PC-9 (cell line): Measurements from ENCODE around the gene CFAP47. TPM values are rescaled to one million over a fixed set of nuclear protein-coding genes. Genes with fewer than 3 reads are reported as not detected.
"Not testable (repeated sequence)": the region's sequence is repeated elsewhere in the genome, so short reads cannot be mapped to it uniquely, and the experiment has no call there.

ENCODE experiments used
- BruUV-seq: library from RNA; stranded (reverse); fragments of 400-500 nt; replicated peaks from 2 replicates; lab custom pipeline; 2021; lab: Mats Ljungman, UMichigan
- CTCF ChIA-PET: fragments of 300-600 bp; sonication (Branson Sonifier 250); formaldehyde crosslinking; loops from one replicate; lab custom pipeline; 2022; ENCODE audit warnings: antibody characterized with exemption; lab: Charles Lee
- POLR2A ChIA-PET: fragments of 300-600 bp; sonication (Branson Sonifier 250); formaldehyde crosslinking; loops from one replicate; lab custom pipeline; 2022; ENCODE audit warnings: antibody characterized with exemption; ENCODE audit not compliant: unreplicated experiment; lab: Charles Lee
- DNase-seq, 2 experiments: peaks; one replicate each; pipeline versions ENCODE4 v3.0.0 to v3.0.0-alpha.2; 2015 to 2022; ENCODE audit warnings: mixed read lengths in 1 of 2
- H2AFZ ChIP-seq: fragments of 200-600 bp; sonication (generic); 2 replicates; pipeline ENCODE4 v1.8.1; 2017; ENCODE audit warnings: antibody characterized with exemption
- H3F3A ChIP-seq: fragments of 200-600 bp; sonication (generic); 2 replicates; pipeline ENCODE4 v1.8.1; 2017; ENCODE audit warnings: antibody characterized with exemption, mild to moderate bottlenecking, low read depth; ENCODE audit not compliant: insufficient read depth
- H3K27ac ChIP-seq: fragments of 200-600 bp; sonication (generic); 2 replicates; pipeline ENCODE4 v1.6.1; 2016; ENCODE audit warnings: mixed run types
- H3K27me3 ChIP-seq: fragments of 200-600 bp; sonication (generic); 2 replicates; pipeline ENCODE4 v1.6.1; 2016; ENCODE audit warnings: low read depth, mixed run types; ENCODE audit not compliant: insufficient read depth
- H3K36me3 ChIP-seq: fragments of 200-600 bp; sonication (generic); 2 replicates; pipeline ENCODE4 v1.6.1; 2016; ENCODE audit warnings: low read depth, mixed run types
- H3K4me1 ChIP-seq: fragments of 200-600 bp; sonication (generic); replicated peaks from 2 replicates; pipeline ENCODE4 v1.6.1; 2016; ENCODE audit warnings: mixed run types; ENCODE audit not compliant: insufficient read depth
- H3K4me2 ChIP-seq: fragments of 200-600 bp; sonication (generic); 2 replicates; pipeline ENCODE4 v1.6.1; 2017; ENCODE audit warnings: mixed run types
- H3K4me3 ChIP-seq: fragments of 200-600 bp; sonication (generic); 2 replicates; pipeline ENCODE4 v1.6.1; 2016; ENCODE audit warnings: mixed run types
- H3K79me2 ChIP-seq: fragments of 200-600 bp; sonication (generic); 2 replicates; pipeline ENCODE4 v1.6.1; 2017; ENCODE audit warnings: low read depth, mixed run types
- H3K9me2 ChIP-seq: fragments of 200-600 bp; sonication (generic); 2 replicates; pipeline ENCODE4 v1.8.1; 2017; ENCODE audit warnings: mild to moderate bottlenecking; ENCODE audit not compliant: insufficient read depth
- H3K9me3 ChIP-seq: fragments of 200-600 bp; sonication (generic); 2 replicates; pipeline ENCODE4 v1.8.1; 2016; ENCODE audit warnings: low read depth; ENCODE audit not compliant: insufficient read depth
- H4K20me1 ChIP-seq: fragments of 200-600 bp; sonication (generic); 2 replicates; pipeline ENCODE4 v1.8.1; 2017; ENCODE audit not compliant: insufficient read depth
- CTCF ChIP-seq: fragments of 200-600 bp; sonication (generic); conservative IDR thresholded peaks from 2 replicates; pipeline ENCODE4 v1.6.1; 2017; ENCODE audit warnings: mixed run types, antibody characterized with exemption, mild to moderate bottlenecking, moderate library complexity
- EZH2 ChIP-seq: fragments of 200-600 bp; sonication (generic); IDR thresholded peaks from 2 replicates; pipeline ENCODE4 v1.8.0; 2017; ENCODE audit warnings: antibody characterized with exemption, low read depth
- intact Hi-C: fragments of 100-400 bp; cut with micrococcal nuclease; formaldehyde crosslinking; loops from one replicate; pipeline ENCODE4 v1.10.0; 2022; ENCODE audit not compliant: unreplicated experiment
- total RNA-seq: library from RNA; stranded (reverse); gene quantifications from 2 replicates; pipeline ENCODE4 v1.2.3, GENCODE V29; 2021

Gene CFAP47
- total RNA-seq, 1 experiment from 2014 or later, result not detected

DNA sequence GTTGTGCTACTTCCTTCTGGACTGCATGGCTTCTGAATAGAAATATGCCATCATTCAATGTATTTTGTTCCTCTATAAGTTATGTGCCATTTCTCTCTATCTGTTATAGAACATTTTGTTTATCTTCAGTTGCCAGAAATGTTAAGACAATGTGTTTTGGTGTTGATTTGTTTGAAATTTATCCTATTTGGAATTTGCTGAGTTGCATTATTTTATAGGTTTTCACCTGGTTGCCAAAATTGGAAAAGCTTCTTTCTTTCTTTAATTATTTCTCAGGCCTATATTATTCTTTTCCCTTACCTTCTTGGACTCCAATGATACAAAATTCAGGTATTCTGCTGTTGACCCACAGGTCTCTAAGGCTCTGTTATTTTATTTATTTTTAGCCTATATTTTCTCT is 33.4 kb upstream of the CFAP47 start:
- TF ChIP-seq CTCF (no peak), EZH2 (no peak)
- DNase-seq, result no peak
- H3K36me3 ChIP-seq, result no peaks in the 10 kb centered on the region
- no peak overlapping the region for H2AFZ ChIP-seq
- H3F3A ChIP-seq, result no peaks in the 10 kb centered on the region
- no peaks in the 10 kb centered on the region for H3K79me2 ChIP-seq
- no peaks in the 10 kb centered on the region for H3K27me3 ChIP-seq
- BruUV-seq, result no TSS peak
- H3K4me1 ChIP-seq, result no peaks in the 10 kb centered on the region
- no peaks in the 10 kb centered on the region for H3K9me2 ChIP-seq
- no peak overlapping the region for H3K27ac ChIP-seq
- ChIA-PET CTCF (no interaction called here), POLR2A (no interaction called here)
- no peak overlapping the region for H3K4me3 ChIP-seq
- H3K4me2 ChIP-seq, result no peak overlapping the region
- H4K20me1 ChIP-seq, result no peaks in the 10 kb centered on the region
- intact Hi-C loops, result no loop called here
- no peaks in the 10 kb centered on the region for H3K9me3 ChIP-seq

DNA sequence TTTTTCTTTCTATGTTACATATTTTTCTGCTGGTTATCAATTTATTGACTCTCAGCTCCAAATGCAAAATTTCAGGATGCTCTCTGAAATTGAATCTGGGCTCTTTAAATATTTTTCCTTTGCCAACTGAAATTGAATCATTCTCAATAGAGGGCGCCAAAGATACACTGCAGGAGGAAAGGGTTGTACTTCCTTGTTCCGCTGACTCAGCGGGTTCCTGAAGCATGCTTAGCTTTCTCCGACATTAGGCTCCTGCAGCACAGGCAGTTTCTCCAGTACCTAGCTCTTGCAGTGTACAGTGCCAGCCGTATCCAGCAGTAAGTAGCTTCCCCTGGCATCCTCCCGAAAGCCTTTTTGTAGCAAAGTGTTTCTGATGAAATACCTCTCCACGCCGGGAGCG is 28.8 kb upstream of the CFAP47 start:
- CTCF ChIA-PET, result no interaction called here
- Histone ChIP-seq H3K27me3 (no peaks in the 10 kb centered on the region), H3K27ac (no peak overlapping the region), H3K9me2 (no peaks in the 10 kb centered on the region), H3F3A (no peaks in the 10 kb centered on the region), H3K9me3 (no peaks in the 10 kb centered on the region), H4K20me1 (no peaks in the 10 kb centered on the region), H3K4me3 (no peak overlapping the region), H3K36me3 (no peaks in the 10 kb centered on the region), H3K4me2 (0 out of 2 replicates have a peak overlapping the region, but pooled peaks have one; percentile 16), H3K4me1 (no peaks in the 10 kb centered on the region), H2AFZ (no peak overlapping the region), H3K79me2 (no peaks in the 10 kb centered on the region)
- no TSS peak for BruUV-seq
- intact Hi-C loops, result loop anchor here (1.0 kb wide), 1 partner anchor 977 kb away; no protein-coding TSS in a partner anchor
- TF ChIP-seq CTCF, result peak; percentile 72
- TF ChIP-seq EZH2, result no peak
- POLR2A ChIA-PET, result no interaction called here
- peak; percentile 14 to 43 for DNase-seq

GRCh38 chrX:35986816-35987215 is 67.3 kb downstream of the CFAP47 start:
- H4K20me1 ChIP-seq, H3K27ac ChIP-seq, H3K79me2 ChIP-seq, intact Hi-C loops, H3K4me2 ChIP-seq, H3K36me3 ChIP-seq, H3K4me3 ChIP-seq, H3K9me3 ChIP-seq, DNase-seq, H3F3A ChIP-seq, H3K9me2 ChIP-seq, H3K4me1 ChIP-seq, H2AFZ ChIP-seq, H3K27me3 ChIP-seq, BruUV-seq, POLR2A ChIA-PET, CTCF ChIA-PET: not testable (repeated sequence)

- H3K9me2 ChIP-seq, result no peaks in the 10 kb centered on the region
- H2AFZ ChIP-seq, result no peak overlapping the region
- ChIA-PET POLR2A (no interaction called here), CTCF (no interaction called here)
- TF ChIP-seq CTCF (no peak), EZH2 (no peak)
- no peak overlapping the region for H3K27ac ChIP-seq
- BruUV-seq, result no TSS peak
- intact Hi-C loops, result no loop called here
- H3K27me3 ChIP-seq, result no peaks in the 10 kb centered on the region
- H4K20me1 ChIP-seq, result no peaks in the 10 kb centered on the region
- no peak overlapping the region for H3K4me3 ChIP-seq
- no peaks in the 10 kb centered on the region for H3K79me2 ChIP-seq
- H3F3A ChIP-seq, result no peaks in the 10 kb centered on the region
- no peak overlapping the region for H3K4me2 ChIP-seq
- no peaks in the 10 kb centered on the region for H3K9me3 ChIP-seq
- no peak for DNase-seq
- no peaks in the 10 kb centered on the region for H3K36me3 ChIP-seq
- H3K4me1 ChIP-seq, result no peaks in the 10 kb centered on the region
Measured at GRCh38 chrX:36007207-36007606, 87.7 kb downstream of the CFAP47 start.
